GM21786 (cell line): ENCODE results near the gene CCL18.
"Not testable (repeated sequence)": the region's sequence is repeated elsewhere in the genome, so short reads cannot be mapped to it uniquely, and the experiment has no call there.

Experiments
- ATAC-seq: cut with Tn5 transposase; IDR thresholded peaks from one replicate; pipeline ENCODE4 v1.9.1; 2021; ENCODE audit not compliant: unreplicated experiment

CCL18 gene

GRCh38 chr17:36063786-36064541, at the start of gene CCL18:
CCL18 (plus strand) TSS chr17:36064272; CDS start chr17:36064343, 71 bp downstream.
- ATAC-seq: no peak

- no peak for ATAC-seq
Measured at GRCh38 chr17:36014946-36015345, 49.1 kb upstream of the CCL18 start.

GRCh38 chr17:36015895-36016294, 48.2 kb upstream of the CCL18 start:
- not testable (repeated sequence) for ATAC-seq

GRCh38 chr17:36016555-36016954, 47.5 kb upstream of the CCL18 start:
- ATAC-seq: no peak

GRCh38 chr17:36017799-36018198, 46.3 kb upstream of the CCL18 start, which contains the start of gene CCL23:
CCL23 (minus strand) TSS chr17:36017972; CDS start chr17:36017897, 75 bp downstream.
- no peak for ATAC-seq

GRCh38 chr17:36019423-36019822, 44.6 kb upstream of the CCL18 start:
- ATAC-seq: no peak

GRCh38 chr17:36024106-36024869, 39.8 kb upstream of the CCL18 start:
- ATAC-seq: no peak

- ATAC-seq: no peak
Measured at GRCh38 chr17:36027761-36028160, 36.3 kb upstream of the CCL18 start.

- no peak for ATAC-seq
Measured at GRCh38 chr17:36030956-36031355, 33.1 kb upstream of the CCL18 start.

- no peak for ATAC-seq
Measured at GRCh38 chr17:36034127-36034526, 29.9 kb upstream of the CCL18 start.

GRCh38 chr17:36036235-36036634, 27.8 kb upstream of the CCL18 start:
- no peak for ATAC-seq

- no peak for ATAC-seq
Measured at GRCh38 chr17:36048066-36048465, 16.0 kb upstream of the CCL18 start.

- ATAC-seq: no peak
Measured at GRCh38 chr17:36049643-36050042, 14.4 kb upstream of the CCL18 start.

- no peak for ATAC-seq
Measured at GRCh38 chr17:36055171-36055570, 8.9 kb upstream of the CCL18 start.

GRCh38 chr17:36055921-36056520, 8.1 kb upstream of the CCL18 start:
- ATAC-seq: no peak

- ATAC-seq: no peak
Measured at GRCh38 chr17:36057911-36058310, 6.2 kb upstream of the CCL18 start.

- no peak for ATAC-seq
Measured at GRCh38 chr17:36059406-36059805, 4.7 kb upstream of the CCL18 start.

GRCh38 chr17:36060816-36061215, 3.3 kb upstream of the CCL18 start:
- ATAC-seq: no peak

GRCh38 chr17:36066365-36066985, 2.4 kb downstream of the CCL18 start:
- no peak for ATAC-seq

- ATAC-seq: no peak
Measured at GRCh38 chr17:36068524-36068923, 4.5 kb downstream of the CCL18 start.

GRCh38 chr17:36069136-36069535, 5.1 kb downstream of the CCL18 start:
- ATAC-seq: no peak
